Measurements from ENCODE around the gene MTSS2. TPM values are rescaled to one million over a fixed set of nuclear protein-coding genes. Genes with fewer than 3 reads are reported as not detected.

MTSS2 gene, protein sequence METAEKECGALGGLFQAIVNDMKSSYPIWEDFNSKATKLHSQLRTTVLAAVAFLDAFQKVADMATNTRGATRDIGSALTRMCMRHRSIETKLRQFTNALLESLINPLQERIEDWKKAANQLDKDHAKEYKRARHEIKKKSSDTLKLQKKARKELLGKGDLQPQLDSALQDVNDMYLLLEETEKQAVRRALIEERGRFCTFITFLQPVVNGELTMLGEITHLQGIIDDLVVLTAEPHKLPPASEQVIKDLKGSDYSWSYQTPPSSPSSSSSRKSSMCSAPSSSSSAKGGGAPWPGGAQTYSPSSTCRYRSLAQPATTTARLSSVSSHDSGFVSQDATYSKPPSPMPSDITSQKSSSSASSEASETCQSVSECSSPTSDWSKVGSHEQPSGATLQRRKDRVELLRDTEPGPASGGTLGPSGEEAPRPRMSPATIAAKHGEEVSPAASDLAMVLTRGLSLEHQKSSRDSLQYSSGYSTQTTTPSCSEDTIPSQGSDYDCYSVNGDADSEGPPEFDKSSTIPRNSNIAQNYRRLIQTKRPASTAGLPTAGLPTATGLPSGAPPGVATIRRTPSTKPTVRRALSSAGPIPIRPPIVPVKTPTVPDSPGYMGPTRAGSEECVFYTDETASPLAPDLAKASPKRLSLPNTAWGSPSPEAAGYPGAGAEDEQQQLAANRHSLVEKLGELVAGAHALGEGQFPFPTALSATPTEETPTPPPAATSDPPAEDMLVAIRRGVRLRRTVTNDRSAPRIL
- total RNA-seq, result 10 to 100 TPM in 2 of 4 donors, 1 to 10 TPM in 2; 3.4 to 31.1 (median 8.5) TPM

DNA sequence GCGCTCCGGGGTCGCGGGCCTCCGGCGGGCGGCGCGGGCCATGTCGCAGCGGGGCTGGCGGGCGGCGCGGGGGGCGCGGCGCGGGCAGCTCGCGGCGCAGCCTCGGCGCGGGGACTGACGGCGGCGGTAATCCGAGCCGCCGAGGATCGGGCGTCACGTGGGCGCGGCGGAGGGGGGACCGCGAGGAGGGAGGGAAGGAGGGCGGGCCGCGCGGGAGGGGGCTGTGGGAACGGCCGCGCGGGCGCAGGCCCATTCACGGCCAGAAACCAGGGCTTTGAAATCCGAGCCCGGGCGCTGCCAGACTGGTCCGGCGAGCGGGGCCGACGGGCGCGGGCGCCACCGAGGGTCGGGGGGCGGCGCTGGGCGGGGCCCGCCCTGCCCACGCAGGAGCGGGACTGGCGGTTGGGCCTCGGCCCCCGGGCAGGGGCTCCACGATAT lies at the start of gene MTSS2:
Gene MTSS2, minus strand, starts transcription at position 116 of the 438 bp plus-strand sequence. CDS start 262 bp downstream, outside the sequence.
- TF ChIP-seq, protein P1, sequence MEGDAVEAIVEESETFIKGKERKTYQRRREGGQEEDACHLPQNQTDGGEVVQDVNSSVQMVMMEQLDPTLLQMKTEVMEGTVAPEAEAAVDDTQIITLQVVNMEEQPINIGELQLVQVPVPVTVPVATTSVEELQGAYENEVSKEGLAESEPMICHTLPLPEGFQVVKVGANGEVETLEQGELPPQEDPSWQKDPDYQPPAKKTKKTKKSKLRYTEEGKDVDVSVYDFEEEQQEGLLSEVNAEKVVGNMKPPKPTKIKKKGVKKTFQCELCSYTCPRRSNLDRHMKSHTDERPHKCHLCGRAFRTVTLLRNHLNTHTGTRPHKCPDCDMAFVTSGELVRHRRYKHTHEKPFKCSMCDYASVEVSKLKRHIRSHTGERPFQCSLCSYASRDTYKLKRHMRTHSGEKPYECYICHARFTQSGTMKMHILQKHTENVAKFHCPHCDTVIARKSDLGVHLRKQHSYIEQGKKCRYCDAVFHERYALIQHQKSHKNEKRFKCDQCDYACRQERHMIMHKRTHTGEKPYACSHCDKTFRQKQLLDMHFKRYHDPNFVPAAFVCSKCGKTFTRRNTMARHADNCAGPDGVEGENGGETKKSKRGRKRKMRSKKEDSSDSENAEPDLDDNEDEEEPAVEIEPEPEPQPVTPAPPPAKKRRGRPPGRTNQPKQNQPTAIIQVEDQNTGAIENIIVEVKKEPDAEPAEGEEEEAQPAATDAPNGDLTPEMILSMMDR (IDR thresholded peaks at IDR 0.05; ENCODE audit: low read depth), result no peak

DNA sequence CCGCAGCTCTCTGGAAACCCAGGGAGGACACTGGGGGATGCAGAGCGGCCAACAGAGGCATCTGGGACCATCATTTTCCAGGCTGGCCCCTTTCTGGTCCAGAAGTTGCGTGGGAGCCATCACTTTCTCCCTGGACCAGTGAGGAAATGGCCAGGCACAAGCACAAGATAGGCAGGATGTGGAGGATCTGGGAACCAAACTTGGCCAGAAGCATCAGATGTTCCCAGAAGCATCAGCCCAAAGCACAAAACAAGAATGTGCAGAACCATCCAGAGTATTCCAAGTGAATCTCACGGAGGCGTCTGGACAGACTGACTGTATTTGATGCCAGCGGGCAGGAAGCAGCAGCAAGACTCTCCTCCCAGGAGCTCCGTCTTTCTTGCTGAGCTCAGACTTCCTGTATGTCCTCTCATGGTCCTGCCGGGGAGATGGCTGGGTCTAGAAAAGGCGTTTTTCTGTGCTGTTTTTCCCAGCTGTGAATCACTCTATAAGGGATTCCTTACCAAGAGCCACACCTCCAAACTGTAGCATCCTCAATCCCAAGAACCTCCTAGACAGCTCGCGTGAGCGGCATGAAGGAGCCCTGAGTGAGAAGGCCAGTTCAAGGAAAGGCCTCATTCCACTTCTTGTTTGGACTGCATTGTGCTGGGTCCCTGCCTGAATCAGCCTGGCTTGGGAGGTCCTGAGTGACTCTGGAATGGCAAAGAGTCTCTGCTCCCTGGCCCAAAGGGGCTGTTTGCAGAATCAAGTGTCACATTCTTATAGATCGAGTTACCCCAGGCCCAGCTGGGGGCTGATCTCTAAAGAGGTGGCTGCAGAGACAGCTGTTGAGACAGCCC lies 49.5 kb upstream of the MTSS2 start:
- TF ChIP-seq, protein P1 (IDR thresholded peaks at IDR 0.05; ENCODE audit: low read depth), result no peak

DNA sequence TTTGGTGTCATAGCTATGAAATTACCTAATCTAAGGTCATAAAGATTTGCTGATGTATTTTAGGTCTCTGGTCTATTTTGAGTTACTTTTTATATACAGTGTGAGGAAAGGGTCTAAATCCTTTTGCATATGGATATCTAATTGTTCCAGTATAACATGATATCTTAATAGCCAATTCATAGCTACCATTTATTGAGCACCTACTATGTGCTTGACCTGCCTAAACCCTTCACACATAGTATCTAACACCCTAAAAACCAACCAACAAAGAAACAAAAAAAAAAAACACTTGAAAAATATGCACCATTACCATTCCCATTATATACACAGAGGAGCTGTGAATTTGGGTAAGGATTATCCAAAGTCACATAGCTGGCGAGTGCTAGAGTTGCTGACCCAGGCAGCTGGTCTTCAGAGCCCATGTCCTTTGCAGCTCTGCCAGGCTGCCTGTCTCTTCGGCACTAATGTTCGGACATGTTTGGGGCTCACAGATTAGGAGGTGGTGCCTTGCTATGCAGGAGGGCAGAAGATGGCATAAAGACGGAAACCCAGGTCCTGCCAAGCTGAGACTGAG lies 48.8 kb upstream of the MTSS2 start:
- TF ChIP-seq, protein P1 (IDR thresholded peaks at IDR 0.05; ENCODE audit: low read depth), result no peak

DNA sequence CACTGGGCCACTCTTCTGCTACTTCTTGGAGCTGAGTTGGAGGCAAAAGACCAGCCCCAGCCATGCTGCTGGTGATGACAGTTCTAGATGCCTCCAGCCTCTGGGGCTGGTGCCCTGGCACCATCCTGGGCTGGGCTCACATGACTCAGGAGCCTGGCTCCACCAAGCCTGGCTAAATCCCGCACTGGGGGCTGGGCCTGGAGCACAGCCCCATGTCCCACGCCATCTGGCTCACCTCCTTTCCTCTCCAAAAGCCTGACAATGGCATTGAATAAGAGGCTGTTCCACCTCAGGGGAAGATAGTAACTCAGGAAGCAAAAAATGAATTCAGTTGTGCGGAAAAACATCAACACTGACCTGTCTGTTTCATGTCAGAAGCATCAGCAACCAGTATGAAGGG lies 45.1 kb upstream of the MTSS2 start:
- TF ChIP-seq, protein P1 (IDR thresholded peaks at IDR 0.05; ENCODE audit: low read depth), result no peak

DNA sequence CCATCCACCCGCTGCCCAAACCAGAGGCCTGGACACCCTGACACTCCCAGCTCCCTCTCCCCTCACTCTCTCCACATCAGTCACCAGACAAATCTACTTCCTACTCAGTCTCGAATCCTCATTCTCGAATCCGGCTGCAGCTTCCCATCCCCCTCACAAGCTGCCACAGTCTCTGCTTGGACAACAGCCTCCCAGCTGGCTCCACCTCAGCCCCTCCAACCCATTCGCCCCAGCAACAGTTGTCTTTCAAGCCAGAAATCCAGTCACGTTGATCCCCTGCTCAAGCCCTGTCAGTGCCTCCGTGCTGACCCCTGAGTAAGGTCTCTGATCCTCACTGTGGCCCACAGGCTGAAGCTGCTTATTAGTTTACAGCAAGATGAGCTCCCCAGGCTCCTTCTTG lies 44.2 kb upstream of the MTSS2 start:
- TF ChIP-seq, protein P1 (IDR thresholded peaks at IDR 0.05; ENCODE audit: low read depth), result no peak

DNA sequence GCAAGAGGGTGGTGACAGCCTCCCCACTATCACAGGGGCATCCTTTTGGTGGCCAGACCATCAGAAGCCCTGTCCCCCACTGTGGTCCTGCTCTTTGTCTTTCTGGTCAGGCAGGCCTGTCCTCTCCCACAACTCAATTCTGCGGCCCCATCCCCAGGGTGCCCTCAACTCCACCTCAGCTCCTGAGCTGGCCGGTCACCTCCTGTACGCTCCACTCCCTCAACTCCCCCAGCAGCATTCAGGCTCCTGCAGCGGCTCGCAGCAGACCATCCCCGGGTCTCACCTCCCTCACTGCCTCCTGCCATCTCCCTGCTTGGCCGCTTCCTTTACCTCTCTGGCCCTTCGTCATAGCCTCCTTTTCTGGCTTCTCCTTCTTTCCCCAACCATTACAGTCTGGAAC lies 43.4 kb upstream of the MTSS2 start:
- TF ChIP-seq, protein P1 (IDR thresholded peaks at IDR 0.05; ENCODE audit: low read depth), result no peak
